Neutrophil (primary cell): Measurements from ENCODE around the gene IRS2.

Experiments
- H3K27ac ChIP-seq: fragments of 200-600 bp; sonication (generic); 2 replicates; pipeline ENCODE4 v1.5.1; 2016; ENCODE audit warnings: mild to moderate bottlenecking, moderate library complexity
- H3K27me3 ChIP-seq: fragments of 200-600 bp; sonication (generic); 2 replicates; pipeline ENCODE4 v1.6.0; 2016; ENCODE audit warnings: mild to moderate bottlenecking
- H3K36me3 ChIP-seq: fragments of 200-600 bp; sonication (generic); 2 replicates; pipeline ENCODE4 v1.5.1; 2017
- H3K4me1 ChIP-seq, 2 experiments: fragments of 200-600 bp in 1 of 2; sonication (generic) in 1 of 2; 1 replicate in 1 of 2; 2 replicates in 1 of 2; pipeline versions ENCODE4 v1.5.1 to v1.6.1; 2013 to 2016; ENCODE audit warnings: low read depth in 1 of 2, low read length in 1 of 2, mild to moderate bottlenecking in 1 of 2, moderate library complexity in 1 of 2; ENCODE audit not compliant: control insufficient read depth in 1 of 2, insufficient read depth in 1 of 2
- H3K4me3 ChIP-seq, 2 experiments: fragments of 200-600 bp in 1 of 2; sonication (generic) in 1 of 2; 1 replicate in 1 of 2; 2 replicates in 1 of 2; pipeline ENCODE4 v1.5.1; 2013 to 2016; ENCODE audit warnings: low read depth in 1 of 2, low read length in 1 of 2, mild to moderate bottlenecking in 1 of 2, moderate library complexity in 1 of 2
- H3K9me3 ChIP-seq: fragments of 200-600 bp; sonication (generic); 2 replicates; pipeline ENCODE4 v1.5.1; 2016
- TF ChIP-seq, protein P1 (sequence below): fragments of 200-600 bp; sonication (generic); IDR thresholded peaks from 2 replicates; pipeline ENCODE4 v1.5.1; 2016; ENCODE audit warnings: antibody characterized with exemption

IRS2 gene

DNA sequence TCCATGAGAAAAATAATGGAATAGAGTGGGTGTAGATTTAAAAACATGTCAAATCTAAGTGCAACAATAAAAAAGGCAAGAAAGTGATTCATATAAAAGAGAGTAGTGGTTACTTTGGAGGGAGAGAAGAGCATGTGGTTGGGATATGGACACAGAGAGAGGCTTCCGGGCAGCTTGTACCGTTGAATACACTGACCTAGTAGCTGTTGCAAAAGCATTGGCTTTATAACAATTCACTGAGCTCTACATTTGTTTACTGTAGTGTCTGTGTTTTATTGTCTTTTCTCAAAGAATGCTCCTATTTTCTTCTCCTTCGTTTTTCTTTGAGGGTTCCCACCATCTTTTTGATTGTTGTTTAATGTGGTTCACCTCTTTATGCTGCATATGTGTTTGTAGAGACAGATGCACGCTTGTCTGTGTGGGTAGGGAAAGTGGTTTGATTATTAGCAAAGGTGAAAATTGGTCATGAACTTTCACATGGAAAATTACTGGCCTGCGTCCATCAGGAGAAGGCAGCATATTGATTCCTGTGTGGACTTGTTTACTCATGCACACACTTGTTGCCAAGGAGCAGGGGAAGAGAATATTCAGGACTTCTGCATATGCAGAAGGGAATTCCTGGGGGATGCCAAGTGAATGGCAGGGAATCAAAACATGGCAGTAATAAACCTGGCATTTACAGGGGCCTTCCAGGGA is 29.9 kb upstream of the IRS2 start:
- TF ChIP-seq, protein P1, sequence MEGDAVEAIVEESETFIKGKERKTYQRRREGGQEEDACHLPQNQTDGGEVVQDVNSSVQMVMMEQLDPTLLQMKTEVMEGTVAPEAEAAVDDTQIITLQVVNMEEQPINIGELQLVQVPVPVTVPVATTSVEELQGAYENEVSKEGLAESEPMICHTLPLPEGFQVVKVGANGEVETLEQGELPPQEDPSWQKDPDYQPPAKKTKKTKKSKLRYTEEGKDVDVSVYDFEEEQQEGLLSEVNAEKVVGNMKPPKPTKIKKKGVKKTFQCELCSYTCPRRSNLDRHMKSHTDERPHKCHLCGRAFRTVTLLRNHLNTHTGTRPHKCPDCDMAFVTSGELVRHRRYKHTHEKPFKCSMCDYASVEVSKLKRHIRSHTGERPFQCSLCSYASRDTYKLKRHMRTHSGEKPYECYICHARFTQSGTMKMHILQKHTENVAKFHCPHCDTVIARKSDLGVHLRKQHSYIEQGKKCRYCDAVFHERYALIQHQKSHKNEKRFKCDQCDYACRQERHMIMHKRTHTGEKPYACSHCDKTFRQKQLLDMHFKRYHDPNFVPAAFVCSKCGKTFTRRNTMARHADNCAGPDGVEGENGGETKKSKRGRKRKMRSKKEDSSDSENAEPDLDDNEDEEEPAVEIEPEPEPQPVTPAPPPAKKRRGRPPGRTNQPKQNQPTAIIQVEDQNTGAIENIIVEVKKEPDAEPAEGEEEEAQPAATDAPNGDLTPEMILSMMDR, result no peak
- Histone ChIP-seq H3K27me3 (peaks cover 65% of the 10 kb centered on the region), H3K27ac (no peak overlapping the region), H3K9me3 (no peaks in the 10 kb centered on the region), H3K36me3 (no peaks in the 10 kb centered on the region), H3K4me3 (no peak overlapping the region), H3K4me1 (no peaks in the 10 kb centered on the region)

DNA sequence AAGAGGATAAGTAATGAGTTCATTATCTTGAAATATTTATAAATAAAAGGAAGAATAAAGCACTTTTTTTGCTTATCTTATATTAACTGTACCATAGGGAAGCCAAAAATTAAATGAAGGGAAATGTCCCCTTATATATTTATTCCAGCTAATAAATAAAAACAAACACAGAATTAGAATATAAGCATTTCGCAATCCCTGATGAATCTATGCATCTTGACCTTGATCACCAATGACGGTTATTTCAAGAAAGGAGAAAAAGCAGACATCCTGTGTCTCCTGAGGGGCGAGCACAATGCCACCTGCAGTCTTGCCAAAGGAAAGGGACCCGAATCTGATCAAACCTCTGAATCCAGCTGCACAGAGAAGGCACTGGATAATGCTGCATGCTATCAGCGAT is 29.3 kb upstream of the IRS2 start:
- TF ChIP-seq, protein P1, result no peak

DNA sequence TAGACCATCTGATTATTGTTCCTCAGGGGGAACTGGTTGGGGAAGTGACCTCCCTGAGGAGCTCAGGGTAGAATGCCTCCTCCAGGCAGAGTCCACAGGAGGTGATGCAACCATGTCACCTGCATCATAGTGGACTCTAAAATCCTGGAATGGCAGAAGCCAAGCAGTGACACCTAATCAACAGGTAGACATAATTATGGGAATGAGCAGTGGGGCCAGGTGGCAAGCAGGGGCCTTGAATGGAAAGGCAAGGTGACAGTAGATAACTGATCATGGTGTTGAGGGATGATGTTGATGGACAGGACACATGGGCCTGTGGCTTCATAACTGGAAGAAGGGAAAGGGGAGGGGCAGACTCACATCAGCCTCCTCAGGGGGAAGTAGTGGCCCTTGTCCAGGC is 27.3 kb upstream of the IRS2 start:
- H3K27ac ChIP-seq, result no peak overlapping the region
- H3K9me3 ChIP-seq, result no peaks in the 10 kb centered on the region
- no peaks in the 10 kb centered on the region for H3K36me3 ChIP-seq
- no peak overlapping the region for H3K4me3 ChIP-seq
- TF ChIP-seq, protein P1, result no peak
- H3K27me3 ChIP-seq, result peaks cover 53% of the 10 kb centered on the region
- no peaks in the 10 kb centered on the region for H3K4me1 ChIP-seq

More for the DNA sequence above, 29.3 kb upstream of the IRS2 start:
- Histone ChIP-seq H3K4me1 (no peaks in the 10 kb centered on the region), H3K27ac (no peak overlapping the region), H3K9me3 (no peaks in the 10 kb centered on the region), H3K36me3 (no peaks in the 10 kb centered on the region), H3K4me3 (no peak overlapping the region), H3K27me3 (peaks cover 63% of the 10 kb centered on the region)

DNA sequence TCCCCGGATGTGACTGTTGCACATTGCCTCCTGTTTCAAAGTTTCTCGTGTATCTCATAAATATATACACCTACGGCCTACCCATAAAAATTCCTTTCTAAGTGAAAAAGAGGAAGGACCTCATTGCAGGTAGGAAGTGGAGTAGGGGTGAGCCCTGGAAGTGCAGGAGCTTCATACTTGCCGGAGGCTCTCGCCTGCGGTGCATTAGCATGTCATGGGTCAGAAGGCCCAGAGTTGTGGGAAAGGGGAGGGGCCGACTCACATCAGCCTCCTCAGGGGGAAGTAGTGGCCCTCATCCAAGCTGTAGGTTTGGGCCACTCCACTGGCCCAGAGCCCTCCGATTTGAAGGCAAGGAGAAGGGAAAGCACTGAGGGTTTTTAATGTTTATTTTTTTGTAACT is 26.0 kb upstream of the IRS2 start:
- Histone ChIP-seq H3K27me3 (peaks cover 42% of the 10 kb centered on the region), H3K9me3 (no peaks in the 10 kb centered on the region), H3K4me3 (no peak overlapping the region), H3K36me3 (no peaks in the 10 kb centered on the region), H3K4me1 (no peaks in the 10 kb centered on the region), H3K27ac (no peak overlapping the region)
- TF ChIP-seq, protein P1, result no peak

DNA sequence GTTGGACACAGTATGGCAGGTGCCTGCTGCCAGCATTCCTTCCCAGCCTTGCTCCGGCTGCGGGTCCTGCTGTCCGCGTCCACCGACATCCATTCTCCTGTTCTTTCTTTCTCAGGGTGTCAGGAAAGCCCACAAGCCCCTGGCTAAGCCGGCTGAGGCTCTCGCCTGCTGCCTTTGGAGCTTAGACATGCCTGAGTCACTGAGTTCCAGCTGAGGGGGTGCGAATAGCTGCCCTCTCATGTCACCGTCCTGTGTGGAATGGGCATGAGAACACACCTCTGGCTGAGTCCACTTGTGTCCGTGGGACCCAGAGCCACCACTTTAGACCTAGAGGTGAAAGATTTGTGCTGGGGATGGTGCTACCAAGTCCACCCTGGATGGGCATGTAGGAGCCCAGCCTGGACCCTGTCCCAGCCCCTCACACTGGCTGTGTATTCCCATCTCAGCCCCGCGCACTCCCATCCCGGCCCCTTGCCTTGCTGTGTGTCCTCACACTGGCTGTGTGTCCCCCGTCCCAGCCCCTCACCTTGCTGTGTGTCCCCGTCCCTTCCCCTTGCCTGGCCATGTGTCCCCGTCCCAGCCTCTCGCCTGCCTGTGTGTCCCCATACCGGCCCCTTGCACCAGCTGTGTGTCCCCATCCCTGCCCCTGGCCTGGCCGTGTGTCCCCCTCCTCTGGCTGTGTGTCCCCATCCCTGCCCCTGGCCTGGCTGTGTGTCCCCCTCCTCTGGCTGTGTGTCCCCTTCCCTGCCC is 24.6 kb upstream of the IRS2 start:
- Histone ChIP-seq H3K9me3 (no peaks in the 10 kb centered on the region), H3K4me3 (no peak overlapping the region), H3K4me1 (no peaks in the 10 kb centered on the region), H3K27me3 (peaks cover 34% of the 10 kb centered on the region), H3K27ac (no peak overlapping the region), H3K36me3 (no peaks in the 10 kb centered on the region)
- TF ChIP-seq, protein P1, result no peak
